Activated CD8-positive, alpha-beta memory T cell treated with anti-CD3 and anti-CD28 coated beads for 1 hour (primary cell): ENCODE measurements around the gene DOK3.

Experiments used
- DNase-seq, 2 donors: peaks; one replicate each; pipeline ENCODE4 v3.0.0-alpha.2; 2020; ENCODE audit warnings: low read depth in 1 of 2; ENCODE audit errors: extremely low read depth in 1 of 2

The DOK3 gene

GRCh38 chr5:177484902-177485549 lies 24.6 kb downstream of the DOK3 start:
- DNase-seq: no peak

GRCh38 chr5:177483994-177484901 lies 25.4 kb downstream of the DOK3 start:
- no peak for DNase-seq

DNA sequence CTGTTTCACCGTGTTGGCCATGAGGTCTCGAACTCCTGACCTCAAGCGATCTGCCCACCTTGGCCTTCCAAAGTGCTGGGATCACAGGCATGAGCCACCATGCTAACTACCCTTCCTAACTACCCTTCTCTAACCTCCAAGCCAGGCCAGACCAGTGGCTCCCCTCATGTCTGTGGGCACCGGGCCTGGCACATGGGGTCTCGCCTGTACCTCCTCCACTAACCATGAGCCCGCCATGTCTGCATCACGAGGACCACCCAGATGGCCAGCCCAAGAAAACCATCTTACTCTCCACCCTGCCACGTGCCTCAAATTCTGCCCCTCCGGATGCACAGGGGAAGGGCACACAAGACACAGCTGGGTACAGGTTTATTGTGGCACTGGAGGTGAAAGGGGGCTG lies 26.6 kb downstream of the DOK3 start:
- DNase-seq: no peak

DNA sequence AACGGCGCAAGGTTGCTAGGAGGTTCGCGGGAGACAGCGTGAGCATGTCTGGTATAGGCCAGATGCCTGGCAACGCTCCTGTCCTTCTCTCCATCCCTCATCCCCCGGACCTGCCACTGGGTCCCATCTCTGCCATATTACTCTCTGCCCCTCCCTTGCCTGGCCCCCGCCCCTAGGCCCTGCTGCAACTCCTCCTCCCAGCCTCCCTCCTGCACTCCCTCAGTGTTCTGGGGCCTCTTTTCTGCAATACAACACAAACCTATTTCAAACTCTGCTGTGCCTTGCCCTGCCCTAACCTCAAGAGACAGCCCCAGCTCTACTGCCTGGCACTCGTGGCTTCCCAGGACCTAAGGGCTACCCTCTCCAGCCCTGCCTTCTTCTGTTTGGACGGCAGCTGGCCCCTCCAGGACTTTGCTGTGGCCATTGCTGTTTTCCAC lies 27.2 kb downstream of the DOK3 start:
- no peak for DNase-seq

- no peak for DNase-seq
These were observed 29.9 kb downstream of the DOK3 start for GRCh38 chr5:177479774-177480173.

DNA sequence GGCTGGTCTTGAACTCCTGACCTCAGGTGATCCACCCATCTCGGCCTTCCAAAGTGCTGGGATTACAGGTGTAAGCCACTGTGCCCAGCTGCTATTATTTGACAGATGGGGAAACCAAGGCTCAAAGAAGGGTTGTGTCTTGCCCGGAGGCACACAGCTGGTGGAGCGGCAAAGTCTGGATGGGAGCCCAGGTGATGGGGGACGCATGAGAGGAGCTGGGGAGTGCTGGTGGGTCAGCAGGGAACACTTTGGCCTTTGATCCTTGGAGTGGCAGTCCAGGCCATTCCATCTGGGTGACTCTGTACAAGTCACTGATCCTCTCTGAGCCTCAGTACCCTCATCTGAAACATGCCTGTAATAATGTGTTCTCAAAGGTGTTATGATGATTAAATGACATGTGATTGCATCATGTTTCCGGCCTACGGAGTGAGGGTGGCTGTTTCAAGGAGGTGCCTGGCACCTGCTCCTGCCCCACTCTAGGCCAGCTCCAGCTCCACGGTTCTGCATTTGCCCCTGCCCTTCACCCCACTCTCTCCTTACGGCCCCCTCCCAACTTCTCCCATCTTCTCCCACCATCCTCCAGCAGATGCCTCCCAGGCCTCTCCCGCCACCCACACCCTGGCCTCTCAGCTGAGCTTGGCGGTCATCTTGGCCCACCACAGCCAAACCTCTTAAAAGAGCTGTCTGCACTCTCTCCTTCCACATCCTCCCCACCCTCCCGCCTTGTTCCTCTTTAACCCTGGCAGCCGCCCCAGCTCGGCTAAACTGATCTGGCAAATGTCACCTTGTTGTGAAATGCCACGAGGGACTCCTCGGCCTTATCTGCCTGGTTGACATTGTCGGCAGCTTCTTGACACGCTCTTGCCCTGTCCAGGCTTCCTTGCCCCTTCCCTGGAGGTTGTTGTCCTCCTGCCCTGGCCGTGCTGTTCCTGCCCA lies 30.6 kb downstream of the DOK3 start:
- DNase-seq: no peak

DNA sequence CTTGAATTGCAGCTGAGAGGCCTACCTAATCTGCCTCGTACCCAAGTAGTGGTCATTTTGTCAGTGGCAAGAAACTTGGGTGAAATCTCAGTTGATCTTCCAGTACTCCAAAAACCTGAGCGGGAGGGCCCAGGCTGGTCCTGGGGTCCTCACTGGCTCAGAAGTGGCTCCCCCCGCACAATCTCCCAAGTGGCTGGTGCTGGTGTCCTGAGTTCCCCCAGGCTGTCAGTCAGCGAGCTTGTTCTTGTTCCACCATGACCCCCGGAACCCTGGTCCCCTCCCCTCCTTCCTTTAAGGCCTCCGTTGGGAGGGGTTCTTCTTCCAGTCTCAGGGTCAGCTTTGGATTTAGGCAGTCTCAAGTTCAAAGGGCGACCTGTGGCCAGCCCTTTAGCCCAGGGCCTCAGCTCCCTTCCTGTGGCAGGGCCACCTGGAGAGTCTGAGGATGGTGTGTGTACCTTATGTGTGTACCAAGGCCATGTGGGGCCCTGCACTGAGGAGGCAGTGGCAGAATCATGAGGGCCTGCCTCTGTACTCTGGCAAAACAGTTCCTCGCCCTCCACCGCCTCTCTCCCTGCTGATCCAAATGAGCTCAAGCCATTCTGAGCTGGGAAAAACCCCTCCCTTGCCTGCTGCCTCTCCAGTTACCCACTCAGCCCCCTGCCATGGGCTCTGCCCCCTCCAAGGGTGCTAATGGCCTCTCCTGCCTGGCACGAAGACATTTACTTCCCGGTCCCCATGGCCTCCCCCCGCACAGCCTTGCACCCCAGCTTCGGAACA lies 31.7 kb downstream of the DOK3 start:
- no peak for DNase-seq

DNA sequence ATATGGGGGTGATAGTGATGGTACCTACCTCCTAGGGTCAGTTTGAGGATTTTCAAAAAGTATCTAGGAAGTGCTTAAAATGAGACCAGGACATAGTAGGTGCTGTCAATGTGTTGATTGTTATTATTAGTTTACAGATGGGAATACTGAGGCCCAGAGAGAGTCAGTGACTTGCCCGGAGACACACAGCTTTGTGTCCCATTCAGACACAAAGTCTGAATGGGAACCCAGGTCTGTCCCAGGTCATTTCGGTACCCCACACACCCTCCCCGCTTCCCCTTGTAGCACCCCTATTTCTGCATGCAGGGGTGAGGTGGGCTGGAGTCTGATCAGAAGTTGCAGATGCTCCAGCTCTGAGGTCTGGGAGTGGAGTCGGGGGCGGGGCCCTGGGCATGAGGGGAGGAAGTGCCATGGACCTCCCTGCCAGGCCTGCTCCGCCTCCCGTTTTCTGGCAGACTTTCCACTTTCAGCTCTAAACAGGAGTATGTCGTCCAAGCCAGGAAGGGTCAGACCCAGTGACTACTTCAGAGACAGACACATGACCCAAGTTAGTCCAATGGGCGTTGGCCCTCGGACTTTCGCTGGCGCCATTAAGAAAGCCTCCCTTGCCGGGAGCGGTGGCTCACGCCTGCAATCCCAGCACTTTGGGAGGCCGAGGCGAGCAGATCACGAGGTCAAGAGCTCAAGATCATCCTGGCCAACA lies 32.9 kb downstream of the DOK3 start:
- DNase-seq: no peak

DNA sequence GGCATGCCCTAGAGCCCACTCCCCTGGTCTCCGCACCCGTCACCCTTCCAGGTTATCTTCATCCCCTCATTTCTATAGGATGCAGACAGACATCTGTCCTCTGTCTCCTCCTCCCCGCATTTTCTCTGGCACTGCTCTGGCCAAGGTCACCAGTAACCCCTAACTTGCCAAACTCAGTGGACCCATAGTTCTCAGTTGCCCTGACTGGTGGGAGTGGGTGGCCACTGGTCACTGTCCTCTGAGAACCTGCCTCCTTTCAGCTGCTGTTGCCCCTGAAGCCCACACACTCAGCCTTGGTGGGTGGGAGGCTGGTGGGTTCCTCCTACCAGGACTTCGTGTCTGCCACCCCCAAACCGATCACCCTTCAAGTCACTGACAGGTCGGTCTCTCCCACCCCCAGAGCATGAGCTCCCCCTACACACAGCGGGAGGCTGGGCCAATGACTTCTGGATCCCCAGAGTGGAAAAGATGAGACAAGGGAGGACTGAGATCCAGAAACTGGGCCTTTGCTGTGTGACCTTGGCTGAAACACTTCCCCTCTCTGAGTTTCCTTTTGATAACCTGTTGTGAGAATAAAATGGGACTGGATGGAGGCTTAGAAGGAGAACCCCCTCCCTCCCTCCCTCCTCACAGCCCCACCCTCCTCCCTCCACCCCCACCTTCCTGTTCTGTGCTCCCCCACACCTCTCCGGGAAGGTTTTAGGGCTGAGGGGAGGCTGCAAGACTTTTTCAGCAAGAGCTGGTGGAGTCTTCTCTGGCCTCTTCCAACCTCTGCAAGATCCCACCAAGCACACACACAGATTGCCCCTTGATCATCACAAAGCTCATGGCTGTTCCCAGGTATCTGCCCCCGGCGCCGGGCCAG lies 33.8 kb downstream of the DOK3 start:
- DNase-seq: no peak

- no peak for DNase-seq
These were observed 34.6 kb downstream of the DOK3 start for GRCh38 chr5:177474846-177475562.

- no peak for DNase-seq
These were observed 35.6 kb downstream of the DOK3 start for GRCh38 chr5:177474002-177474476.

- no peak for DNase-seq
These were observed 36.1 kb downstream of the DOK3 start, which contains the start of gene DBN1 for GRCh38 chr5:177473443-177474001. TSS of gene DBN1 (minus strand) at chr5:177473634. CDS start at chr5:177473521, 113 bp downstream.

DNA sequence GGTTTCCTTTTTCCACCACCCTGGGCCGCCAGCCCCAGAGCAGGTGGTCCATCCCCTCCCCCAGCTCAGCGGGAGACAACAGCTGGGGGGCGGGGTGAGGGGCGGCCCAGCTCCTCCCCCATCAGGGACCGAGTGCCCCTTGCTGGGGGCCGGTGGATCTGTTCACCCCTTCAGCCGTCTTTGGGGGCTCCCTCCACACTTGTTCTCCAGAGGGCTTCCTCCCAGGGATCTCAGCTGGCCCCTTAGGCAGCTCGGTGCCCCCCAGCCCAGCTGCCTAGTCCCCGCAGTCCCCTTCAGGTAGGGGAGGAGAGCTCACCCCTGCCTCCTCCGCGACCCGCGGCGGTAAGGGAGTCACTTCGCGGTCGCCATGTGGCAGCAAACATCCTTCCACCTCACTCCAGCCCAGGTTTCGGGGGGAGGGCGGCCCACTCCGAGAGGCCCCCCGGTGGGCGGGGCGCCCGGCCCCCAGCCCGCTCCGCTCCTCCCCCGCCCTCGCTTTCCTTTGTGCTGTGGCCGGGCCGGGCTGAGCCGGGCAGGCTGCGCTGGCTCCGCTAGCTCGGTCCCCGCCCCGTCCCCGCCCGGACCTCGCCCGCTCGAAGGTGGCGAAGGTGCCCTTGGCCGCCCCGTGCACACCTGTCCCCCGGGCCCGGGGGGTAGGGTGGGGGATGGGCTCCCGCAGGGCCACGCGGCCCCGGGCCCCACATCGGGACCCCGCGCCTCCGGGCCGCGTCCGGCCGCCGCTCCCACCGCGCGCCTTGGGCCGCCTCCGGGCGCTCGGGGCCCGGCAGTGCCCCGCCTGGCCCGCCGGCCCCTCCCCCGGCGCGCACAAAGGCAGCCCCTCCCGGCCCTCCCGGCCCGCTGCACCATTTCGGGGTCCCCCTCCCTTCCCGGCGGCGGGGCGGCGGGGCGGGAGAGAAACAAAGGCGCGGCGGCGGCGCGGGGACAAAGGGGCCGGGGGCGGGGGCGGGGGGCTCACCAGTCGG lies 36.9 kb downstream of the DOK3 start:
- peak in 1 of 2 donors; percentile 40 for DNase-seq

GRCh38 chr5:177471610-177472356 lies 37.8 kb downstream of the DOK3 start:
- no peak for DNase-seq

GRCh38 chr5:177470759-177471536 lies 38.7 kb downstream of the DOK3 start:
- no peak for DNase-seq
